HG03469 (cell line): ENCODE measurements around the gene CLTCL1.

ENCODE experiments used
- ATAC-seq: cut with Tn5 transposase; IDR thresholded peaks from one replicate; pipeline ENCODE4 v1.9.1; 2021; ENCODE audit warnings: mild to moderate bottlenecking, moderate library complexity, moderate number of reproducible peaks; ENCODE audit not compliant: unreplicated experiment

The CLTCL1 gene

GRCh38 chr22:19197997-19198865 lies 93.3 kb downstream of the CLTCL1 start:
- no peak for ATAC-seq

- ATAC-seq, result no peak
Measured at GRCh38 chr22:19196841-19197612, 94.5 kb downstream of the CLTCL1 start.

- ATAC-seq, result no peak
Measured at GRCh38 chr22:19195796-19196731, 95.5 kb downstream of the CLTCL1 start.

GRCh38 chr22:19194766-19195536 lies 96.6 kb downstream of the CLTCL1 start:
- ATAC-seq, result no peak

GRCh38 chr22:19193879-19194278 lies 97.6 kb downstream of the CLTCL1 start:
- ATAC-seq, result no peak

GRCh38 chr22:19187716-19188563 lies 103.6 kb downstream of the CLTCL1 start:
- no peak for ATAC-seq

- ATAC-seq, result no peak
Measured at GRCh38 chr22:19184276-19184997, 107.1 kb downstream of the CLTCL1 start.

GRCh38 chr22:19183216-19183615 lies 108.3 kb downstream of the CLTCL1 start:
- ATAC-seq, result no peak

- no peak for ATAC-seq
Measured at GRCh38 chr22:19182472-19183157, 108.9 kb downstream of the CLTCL1 start.

GRCh38 chr22:19181786-19182471 lies 109.6 kb downstream of the CLTCL1 start:
- ATAC-seq, result no peak

- no peak for ATAC-seq
Measured at GRCh38 chr22:19180740-19181410, 110.6 kb downstream of the CLTCL1 start.

- no peak for ATAC-seq
Measured at GRCh38 chr22:19180234-19180633, 111.3 kb downstream of the CLTCL1 start.

- ATAC-seq, result no peak
Measured at GRCh38 chr22:19179497-19180048, 111.9 kb downstream of the CLTCL1 start.

- peak; percentile 36 for ATAC-seq
Measured at GRCh38 chr22:19178657-19179496, 112.6 kb downstream of the CLTCL1 start, which contains the start of gene SLC25A1. Gene SLC25A1 (minus strand): TSS chr22:19178736. CDS start chr22:19178673, 63 bp downstream.

GRCh38 chr22:19178065-19178656 lies 113.4 kb downstream of the CLTCL1 start:
- ATAC-seq, result peak; percentile 20
